Testis (tissue), 2 donors: Measurements from ENCODE around the gene WBP1L.

ENCODE experiments used
- CTCF ChIP-seq, 3 experiments: fragments of 450-650 bp in 2 of 3; fragments of 200-600 bp in 1 of 3; sonication (generic) in 1 of 3; IDR thresholded peaks; one replicate each; pipeline ENCODE4 v1.5.1; 2016 to 2019; ENCODE audit warnings: antibody characterized with exemption in 3 of 3, mild to moderate bottlenecking in 2 of 3, moderate library complexity in 1 of 3
- POLR2A ChIP-seq: fragments of 450-650 bp; IDR thresholded peaks from one replicate; pipeline ENCODE4 v1.6.1; 2017; ENCODE audit warnings: antibody characterized with exemption, mild to moderate bottlenecking, moderate library complexity

GRCh38 chr10:102778781-102779180 is 35.0 kb downstream of the WBP1L start:
- TF ChIP-seq CTCF (IDR thresholded peaks at IDR 0.05) (no peak), POLR2A (no peak)
